HG03354 (cell line): ENCODE data around the gene RPRD1B.

Experiments
- ATAC-seq: cut with Tn5 transposase; IDR thresholded peaks from one replicate; pipeline ENCODE4 v1.9.1; 2021; ENCODE audit warnings: mild to moderate bottlenecking; ENCODE audit not compliant: unreplicated experiment, poor library complexity, severe bottlenecking

RPRD1B gene

DNA sequence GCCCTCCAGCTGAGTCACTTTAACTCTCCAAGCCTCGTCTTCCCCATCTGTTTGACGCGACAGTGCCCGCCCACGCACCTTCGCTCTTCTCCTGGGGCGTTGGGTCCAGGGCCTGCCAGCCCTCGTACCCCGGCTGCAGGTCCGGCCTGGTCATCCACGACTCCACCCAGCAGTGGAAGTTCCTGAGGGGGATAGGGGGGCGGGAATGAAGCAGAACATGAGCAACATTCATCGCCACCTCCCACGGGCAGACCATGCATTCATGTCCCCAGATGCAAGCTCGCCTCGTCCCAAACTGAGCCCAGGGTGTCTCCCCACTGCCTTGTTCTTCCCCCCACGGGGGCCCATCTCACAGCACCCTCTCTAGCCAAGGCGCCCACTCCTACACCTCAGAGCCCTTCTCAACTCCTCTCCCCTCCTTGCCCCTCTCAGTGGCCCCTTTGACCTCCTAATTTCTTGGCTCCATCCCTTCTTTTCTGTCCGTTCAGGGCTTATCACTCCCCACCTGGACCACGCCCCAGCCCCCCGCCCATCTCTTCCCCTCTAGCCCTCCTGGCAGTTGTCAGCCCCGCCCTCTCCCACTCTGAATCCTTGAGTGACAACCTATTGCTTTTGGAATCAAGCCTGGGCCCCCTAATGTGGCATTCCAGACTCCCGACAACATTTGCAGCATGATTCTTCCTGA is 107.8 kb downstream of the RPRD1B start:
- ATAC-seq = no peak
